GM04503 (cell line): ENCODE data around the gene SBK1.

ENCODE experiments used
- DNase-seq: peaks from one replicate; pipeline ENCODE4 v3.0.0-alpha.2; 2012; ENCODE audit warnings: low read depth

SBK1 gene

DNA sequence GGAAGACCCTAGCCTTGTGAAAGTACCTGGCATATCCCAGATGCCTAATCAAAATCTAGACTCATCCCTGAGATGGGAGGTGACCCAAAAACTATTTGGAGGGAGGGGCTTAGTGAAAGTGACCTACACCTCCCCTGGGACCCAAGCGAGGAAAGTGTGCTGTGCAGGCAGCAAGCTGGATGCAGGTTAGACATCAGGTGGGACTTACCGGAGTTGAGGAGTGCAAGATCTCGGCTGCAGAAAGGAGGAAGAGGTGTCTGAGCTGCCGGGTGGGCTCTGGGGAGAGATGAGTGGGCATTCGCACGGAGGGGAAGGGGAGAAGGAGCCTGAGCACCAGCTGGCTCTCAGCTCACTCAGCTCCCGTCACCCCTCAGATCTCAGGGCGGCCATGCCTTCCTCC lies 10.3 kb upstream of the SBK1 start:
- no peak for DNase-seq

DNA sequence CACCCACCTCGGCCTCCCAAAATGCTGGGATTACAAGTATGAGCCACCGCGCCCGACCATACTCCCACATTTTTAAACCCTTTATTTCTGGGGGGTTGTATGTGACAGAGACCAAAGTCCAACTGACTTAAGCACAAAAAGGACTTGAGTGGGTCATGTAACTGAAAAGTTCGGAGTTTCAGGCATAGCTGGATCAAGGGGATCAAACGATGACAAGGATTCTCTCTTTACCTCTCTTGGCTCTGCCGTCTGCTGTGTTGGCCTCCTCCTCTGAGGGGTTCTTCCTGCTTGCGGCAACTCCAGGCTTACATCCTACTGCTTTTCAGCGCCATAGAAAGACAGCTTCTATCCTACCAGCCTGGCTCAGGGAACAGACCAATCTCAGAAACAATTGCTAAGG lies 9.2 kb upstream of the SBK1 start:
- DNase-seq: no peak

DNA sequence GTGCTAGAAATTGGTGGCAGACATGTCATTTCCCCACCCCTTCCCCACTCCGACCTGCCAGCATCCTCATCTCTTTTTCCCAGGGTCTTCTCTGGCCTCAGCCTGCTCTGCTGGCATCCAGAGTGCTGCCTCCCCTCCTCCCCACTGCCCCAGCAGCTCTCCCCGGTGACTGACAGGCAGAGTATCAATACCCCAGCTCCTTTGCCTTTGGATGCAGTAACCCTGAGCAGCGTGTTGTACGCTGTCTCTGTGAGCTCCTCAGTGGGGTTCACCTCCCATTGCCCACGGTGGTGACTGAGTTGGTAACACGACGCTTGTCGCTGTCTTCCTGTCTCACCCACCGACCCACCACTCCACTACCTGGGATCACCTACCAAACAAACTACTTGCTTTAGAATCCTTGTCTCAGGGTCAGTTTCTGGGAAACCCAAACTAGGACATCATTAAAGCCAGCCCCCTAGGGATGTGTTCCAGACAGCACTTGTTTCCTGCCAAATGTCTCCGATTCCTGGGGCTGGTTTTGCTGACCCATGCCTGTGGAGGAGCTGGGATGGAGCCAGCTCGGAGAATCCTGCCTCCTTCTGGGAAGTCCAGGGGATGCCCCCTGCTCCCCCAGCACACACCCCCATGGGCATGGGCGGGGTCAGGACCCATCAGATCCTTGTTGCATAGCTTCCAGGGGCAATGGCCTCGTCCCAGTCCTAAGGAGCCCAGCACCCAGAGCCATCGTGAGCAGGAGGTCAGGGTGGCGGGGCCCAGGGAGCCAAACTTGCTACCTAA lies 8.3 kb upstream of the SBK1 start:
- DNase-seq: no peak

DNA sequence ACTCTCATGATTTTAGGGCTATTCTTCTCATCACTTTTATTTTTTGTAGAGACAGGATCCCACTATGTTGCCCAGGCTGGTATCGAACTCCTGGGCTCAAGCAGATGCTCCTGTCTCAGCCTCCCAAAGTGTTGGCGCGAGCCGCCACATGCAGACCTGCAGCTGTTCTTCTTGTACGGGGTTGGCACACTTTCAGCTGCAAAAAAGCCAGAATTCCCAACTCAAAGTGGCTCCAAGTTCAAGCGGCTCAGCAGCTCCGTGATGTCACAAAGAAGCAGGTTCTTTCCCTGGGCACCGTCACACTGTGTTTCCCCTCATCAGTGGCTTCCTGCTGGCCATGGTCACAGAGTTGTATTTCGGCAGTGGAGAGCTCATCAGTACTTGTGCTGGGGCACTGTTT lies 6.7 kb upstream of the SBK1 start:
- DNase-seq: no peak

DNA sequence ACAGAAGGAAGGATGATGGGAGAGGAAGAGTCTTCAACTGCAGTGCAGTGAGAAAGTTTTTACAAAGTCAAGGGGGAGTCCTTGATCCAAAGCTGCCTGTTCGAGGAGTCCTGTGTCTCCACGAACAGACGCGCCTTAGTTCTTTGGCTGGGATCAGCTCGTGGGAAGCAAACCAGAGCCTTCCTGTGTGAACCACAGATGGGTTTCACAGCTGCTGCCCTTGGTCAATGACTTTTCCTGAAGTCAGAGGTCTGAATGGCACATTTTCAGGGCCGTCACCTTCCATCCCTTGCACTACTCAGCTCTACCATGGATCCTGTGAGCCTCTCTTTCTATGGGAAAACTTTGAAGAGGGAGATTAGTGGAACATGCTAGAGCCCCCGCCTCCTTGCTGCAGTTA lies 4.2 kb upstream of the SBK1 start:
- DNase-seq: no peak

DNA sequence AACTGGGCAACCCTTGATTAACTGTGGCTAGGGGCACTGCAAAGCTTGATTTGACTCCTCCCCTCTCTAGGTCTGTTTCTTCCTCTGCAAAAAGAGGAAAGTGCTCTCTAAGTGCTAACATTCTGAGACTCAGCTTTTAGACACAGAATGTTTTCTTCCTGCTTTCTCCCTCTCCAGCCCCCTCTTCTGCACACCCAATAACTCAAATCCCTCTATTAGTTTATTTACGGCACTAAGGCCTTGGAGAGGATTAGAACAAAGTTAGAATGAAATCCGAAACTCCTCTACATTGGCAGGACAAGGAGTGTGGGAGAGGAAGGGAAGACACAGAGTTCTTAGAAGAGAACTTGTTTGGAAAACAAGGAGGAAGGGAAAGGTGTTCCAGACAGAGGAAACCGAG lies 3.3 kb upstream of the SBK1 start:
- no peak for DNase-seq

DNA sequence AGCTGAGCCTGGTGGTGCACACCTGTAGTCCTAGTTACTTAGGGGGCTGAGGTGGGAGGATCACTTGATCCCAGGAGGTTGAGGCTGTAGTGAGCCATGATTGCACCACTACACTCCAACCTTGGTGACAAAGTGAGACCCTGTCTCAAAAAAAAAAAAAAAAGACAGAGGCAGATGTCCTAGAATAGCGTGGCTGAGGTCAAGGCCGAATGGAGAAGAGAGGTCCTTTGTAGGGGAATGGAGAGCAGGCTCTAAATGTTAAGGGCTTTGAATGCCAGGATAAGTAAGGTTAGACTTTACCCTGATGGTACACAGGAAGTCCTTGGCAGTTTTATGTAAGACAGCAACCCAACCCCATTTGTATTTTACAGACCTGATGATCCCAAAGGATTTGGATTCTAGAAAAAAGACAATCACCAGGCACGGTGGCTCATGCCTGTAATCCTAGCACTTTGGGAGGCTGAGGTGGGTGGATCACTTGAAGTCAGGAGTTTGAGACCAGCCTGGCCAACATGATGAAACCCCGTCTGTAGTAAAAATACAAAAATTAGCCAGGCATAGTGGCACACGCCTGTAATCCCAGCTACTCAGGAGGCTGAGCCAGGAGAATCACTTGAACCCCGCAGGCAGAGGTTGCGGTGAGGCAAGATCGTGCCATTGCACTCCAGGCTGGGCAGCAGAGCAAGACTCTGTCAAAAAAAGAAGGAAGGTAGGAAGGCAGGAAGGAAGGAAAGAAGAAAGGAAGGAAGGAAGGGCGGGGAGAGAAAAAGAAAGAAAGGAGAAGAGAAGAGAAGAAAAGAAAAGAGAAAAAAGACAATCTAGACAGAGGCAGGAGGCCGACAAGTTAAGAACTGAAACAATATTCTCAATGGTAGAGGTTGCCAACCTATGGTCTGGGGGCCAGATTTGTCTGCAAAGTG lies 2.1 kb upstream of the SBK1 start:
- DNase-seq: no peak

DNA sequence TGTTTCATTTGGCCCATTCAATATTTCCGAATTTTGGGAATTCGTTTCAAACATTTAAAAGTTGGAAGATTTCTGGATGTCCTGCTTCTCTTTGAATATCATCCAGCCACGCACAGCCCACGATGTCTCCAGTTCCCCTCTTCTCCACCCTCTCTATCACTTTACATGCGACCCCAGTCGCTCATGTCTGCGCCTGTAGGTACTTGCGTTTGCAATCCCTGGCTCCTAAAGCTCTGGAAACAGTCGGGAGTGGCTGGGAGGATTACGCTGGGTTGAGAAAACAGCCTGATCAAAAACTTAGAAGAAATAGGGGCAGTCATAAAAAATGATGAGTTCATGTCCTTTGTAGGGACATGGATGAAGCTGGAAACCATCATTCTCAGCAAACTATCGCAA lies 1.5 kb upstream of the SBK1 start:
- no peak for DNase-seq

DNA sequence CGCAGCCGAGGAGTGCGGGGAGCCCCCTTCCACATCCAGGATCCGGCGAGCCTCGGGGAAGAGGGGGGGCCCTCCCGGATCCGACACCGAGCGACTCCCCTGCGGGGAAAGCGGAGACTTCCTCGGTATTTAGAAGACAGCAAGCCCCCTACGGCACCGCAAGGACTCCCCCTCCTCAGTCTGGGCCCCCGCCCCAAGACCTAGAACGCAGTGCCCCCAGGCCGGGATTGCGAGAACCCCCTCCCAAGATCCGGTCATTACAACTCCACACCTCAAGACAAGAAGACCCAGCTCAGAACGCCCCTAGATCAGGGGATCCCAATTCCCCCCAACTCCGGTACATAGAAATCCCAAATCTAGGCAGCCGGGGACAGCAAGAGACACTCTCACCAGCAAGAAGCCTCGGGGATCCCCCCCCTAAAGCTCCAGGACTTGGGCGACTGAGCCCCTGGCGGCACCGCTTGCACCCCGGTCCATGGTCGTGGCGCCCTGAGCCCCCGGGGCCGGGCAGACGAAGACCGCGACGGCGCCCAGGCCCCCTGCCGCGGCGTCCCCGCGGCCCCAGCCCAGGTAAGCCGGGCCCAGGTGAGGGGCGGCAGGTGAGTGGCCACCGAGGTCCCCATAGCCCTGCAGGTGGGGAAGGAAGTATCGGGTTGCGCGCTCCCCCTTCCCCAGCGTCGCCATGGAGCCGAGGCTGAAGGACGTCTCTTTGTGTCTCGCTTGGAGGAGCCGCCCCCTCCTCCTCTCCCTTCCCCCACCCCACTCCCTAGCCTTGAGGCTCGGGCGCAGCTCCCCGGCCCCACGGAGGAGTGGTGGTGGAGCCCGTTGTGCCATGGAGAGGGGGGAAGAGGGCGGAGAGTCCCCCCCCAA lies 641 bp downstream of the SBK1 start:
- no peak for DNase-seq

DNA sequence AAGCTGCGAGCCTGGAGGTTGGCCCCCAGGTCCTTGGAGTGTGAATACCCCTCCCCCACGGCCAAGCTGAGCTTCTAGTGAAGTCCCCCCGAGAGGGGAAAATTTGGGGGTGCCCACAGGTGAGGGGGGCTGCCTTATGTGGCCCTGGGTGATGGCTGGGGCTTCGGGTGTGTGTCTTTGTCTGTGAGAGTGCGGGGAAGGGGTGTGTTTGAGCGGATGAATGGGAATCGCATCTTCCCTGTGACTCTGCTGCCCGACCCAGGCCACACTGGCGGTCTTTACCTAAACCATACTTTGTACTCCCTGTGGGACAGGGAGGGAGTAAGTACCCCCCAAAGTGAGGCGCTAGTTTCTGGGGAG lies 1.3 kb downstream of the SBK1 start:
- no peak for DNase-seq

DNA sequence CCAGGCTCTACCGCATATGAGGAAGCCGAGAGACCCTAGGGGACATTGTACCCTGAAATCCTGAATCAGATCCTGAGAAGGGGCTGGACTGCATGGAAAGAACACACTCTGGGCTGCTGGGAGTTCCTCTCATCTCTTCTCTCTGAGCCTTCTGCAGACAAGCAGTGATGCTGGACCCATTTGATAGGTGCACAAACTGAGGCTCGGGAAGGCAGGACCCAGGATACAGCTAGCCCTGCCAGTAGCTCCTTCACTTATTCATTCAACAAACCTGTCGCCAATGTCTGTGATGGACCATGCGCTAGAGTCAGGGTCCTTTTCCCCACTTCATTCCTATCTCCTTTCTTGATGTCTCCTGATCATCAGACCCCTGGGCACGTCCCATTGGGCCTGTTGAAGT lies 1.9 kb downstream of the SBK1 start:
- DNase-seq: no peak

DNA sequence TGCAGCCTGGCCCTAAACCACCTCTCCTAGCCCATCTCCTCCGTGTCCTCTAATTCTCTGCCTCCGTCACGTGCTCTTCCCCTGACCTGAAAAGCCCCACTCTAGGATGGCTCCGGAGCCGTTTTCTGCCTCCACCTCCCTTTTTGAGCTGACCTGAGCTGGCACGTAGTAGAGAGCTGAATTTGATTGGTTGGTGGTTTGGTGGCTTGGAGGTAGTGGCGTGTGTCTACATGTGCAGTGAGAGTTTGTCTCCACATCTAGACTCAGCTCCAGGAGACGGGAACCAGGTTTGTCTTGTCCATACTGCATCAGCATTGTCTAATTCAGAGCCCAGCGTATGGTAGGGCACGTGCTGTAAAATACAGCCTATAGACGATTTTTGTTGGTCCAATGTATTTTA lies 3.0 kb downstream of the SBK1 start:
- DNase-seq: no peak

DNA sequence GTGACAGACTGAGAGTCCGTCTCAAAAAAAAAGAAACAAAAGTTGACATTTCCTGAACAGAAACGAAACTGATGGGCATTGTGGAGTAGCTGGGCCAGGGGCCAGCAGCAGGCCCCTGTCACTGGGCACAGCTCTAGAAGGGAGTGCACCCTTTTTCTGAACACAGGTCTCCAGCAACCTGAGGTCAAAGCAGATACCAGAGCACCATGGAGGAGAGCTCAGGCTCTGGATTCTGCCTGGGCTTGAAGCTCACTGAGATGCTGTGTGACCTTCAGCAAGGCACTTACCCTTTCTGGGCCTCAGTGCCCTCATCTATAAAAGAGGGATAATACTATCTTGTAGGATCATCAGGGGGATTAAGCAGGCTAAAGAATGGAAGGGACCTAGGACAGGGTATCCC lies 5.0 kb downstream of the SBK1 start:
- no peak for DNase-seq

DNA sequence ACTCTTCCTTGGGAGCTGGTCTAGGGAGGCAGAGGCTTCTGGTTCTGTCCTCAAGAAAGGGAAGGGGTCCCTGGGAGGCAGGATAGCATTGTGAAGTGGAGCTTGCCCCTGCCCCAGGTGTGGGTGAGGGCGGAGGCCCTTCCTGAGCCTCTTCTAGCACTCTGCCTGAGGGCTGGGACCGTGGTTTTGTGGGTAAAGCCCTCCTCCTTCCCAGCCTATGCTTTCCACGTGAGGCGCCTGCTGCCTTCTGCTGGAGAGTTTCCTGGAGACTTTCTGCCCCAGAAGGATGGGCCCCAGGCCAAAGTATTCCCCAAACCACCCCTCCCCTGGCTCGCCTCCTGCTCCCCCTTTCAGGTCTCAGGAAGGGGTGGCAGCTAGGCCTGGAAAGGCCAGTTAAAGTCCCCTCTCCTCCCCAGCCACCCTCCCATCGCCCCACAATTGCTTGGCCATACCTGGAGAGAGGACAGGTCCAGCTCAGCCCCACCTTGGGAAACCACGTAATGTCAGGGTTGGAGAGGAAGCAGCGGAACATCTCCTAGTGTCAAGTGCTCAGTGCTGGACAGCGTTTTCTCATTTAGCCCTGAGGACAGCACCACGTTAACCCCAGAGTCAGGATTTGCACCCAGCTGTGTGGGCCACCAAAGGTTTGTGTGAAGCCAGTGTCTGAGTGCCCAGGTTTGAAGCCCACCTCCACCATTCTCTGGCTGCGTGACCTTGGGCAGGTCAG lies 5.6 kb downstream of the SBK1 start:
- DNase-seq: no peak

DNA sequence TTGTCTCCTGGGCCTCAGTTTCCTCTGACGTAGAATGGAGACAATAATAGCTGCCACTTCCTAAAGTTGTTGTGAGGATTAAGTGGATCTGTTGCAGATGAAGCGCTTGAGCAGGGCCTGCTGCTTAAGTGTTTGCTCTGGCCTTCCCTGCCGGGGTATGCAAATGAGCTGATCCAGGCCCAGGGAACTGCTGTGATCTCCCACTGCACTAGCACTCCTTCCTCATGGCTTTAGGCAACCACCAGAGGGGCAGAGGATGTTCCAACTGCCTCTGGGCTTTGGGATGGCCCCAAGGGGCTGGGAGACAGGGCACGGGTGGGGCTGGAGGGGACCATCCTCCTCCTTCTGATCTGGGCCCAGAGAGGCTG lies 6.2 kb downstream of the SBK1 start:
- no peak for DNase-seq

DNA sequence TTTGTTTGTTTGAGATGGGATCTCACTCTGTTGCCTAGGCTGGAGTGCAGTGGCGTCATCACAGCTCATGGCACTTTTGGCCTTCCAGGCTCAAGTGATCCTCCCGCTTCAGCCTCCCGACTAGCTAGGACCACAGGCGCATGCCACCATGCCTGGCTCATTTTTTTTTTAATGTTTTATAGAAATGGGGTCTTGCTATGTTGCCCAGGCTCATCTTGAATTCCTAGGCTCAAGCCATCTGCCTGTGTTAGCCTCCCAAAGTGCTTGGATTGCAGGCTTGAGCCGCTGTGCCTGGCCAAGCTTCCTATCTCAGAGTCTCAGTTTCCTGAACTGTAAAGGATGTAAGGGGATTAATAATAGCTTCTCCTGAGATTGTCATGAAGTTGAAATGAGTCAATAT lies 8.0 kb downstream of the SBK1 start:
- no peak for DNase-seq

DNA sequence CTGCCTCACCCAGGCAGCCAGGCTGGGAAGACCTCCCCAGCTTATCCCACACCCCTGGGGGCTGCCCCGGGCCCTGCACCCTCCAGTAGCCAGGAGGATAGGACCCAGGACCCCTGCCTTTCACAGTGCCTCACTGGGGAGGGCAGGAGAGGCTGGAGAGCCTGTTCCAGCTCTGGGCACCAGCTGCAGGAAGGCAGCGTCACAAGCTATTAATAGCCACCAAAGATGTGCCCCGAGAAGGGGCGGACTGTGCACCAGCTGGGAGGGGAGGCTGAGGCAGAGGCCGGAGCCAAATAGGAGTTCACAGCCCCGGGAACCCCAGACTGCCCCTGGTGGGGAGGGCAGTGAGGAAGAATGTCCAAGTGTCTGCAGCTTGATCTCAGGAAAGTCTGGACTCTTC lies 8.8 kb downstream of the SBK1 start:
- no peak for DNase-seq

DNA sequence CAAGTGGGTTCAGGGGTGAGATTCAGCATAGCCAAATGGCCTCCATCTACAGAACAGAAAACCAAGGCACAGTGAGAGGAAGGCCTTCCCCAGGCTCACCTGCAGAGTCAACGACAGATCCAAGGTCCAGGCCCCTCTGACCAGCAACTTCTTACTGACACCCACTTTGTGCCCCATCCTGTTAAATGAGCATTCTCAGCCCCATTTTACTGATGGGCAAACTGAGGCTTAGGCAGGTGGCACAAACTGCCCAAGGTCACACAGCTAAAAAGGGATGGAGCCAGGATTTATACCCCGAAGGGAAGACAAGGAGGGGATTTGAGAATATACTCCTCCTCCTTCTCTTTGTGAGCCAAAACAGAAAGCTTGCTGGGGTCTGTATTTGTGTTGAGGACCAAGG lies 9.3 kb downstream of the SBK1 start:
- DNase-seq: no peak

DNA sequence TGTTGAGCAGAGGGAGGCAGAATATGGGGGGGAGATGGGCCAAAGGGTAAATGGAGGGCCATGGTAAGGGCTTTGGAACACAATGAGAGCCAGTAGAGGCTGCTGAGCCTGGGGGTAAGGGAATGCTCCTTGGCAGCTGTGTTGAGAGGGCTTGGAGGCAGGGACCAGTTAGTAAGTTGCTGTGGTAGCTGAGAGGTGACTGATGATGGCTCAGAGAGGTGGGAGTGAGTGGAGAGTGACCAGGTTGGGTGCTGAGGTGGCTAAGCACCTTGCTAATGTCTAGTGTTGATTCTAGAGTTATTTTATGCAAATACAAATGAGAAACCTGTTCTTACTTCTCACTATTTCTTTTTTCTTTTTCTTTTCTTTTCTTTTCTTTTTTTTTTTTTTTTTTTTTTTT lies 10.8 kb downstream of the SBK1 start:
- no peak for DNase-seq

DNA sequence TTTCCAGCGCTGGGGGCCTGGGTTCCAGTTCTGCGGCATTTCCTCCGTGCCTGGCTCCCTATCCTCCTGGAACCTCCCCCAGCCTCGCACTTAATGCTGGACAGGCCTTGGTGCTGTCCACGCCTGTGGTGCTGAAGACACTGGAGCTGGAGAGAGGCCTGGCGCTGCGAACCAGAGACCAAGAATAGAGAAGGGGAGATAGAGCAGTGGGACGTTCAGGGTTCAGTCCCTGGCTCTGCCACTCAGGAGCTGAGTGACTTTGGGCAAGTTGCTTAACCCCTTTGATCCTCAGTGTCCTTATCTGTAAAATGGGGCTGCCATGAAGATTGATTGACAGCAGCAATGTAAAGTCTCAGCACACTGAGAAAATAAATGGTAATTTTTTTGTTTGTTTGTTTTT lies 11.9 kb downstream of the SBK1 start:
- no peak for DNase-seq

DNA sequence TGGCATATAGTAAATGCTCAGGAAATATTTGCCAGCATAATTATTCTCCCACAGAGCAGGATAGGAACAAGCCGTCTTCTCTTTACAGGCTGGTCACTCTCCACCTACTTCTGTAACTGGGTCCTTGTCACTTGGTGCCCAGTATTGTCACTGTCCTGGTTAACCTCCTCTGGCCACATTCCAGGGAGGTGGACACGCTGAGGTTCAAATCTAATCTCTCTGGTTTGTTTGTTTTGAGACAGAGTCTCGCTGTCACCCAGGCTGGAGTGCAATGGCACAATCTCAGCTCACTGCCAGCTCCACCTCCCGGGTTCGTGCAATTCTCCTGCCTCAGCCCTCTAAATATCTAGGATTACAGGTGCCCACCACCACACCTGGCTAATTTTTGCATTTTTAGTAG lies 15.6 kb downstream of the SBK1 start:
- DNase-seq: no peak
